Liver (tissue), 9 donors: ENCODE data around the gene ZNF366. TPM values are rescaled to one million over a fixed set of nuclear protein-coding genes. Genes with fewer than 3 reads are reported as not detected.

ENCODE experiments used
- DNase-seq: peaks from one replicate; pipeline ENCODE4 v3.0.0-alpha.2; 2017; ENCODE audit warnings: low spot score
- H3K27ac ChIP-seq, 2 donors: one replicate each; pipeline ENCODE4 v1.7.0; 2013; ENCODE audit warnings: inconsistent platforms in 2 of 2, low read length in 2 of 2, control low read depth in 1 of 2, low read depth in 1 of 2, mild to moderate bottlenecking in 1 of 2
- H3K27me3 ChIP-seq, 4 donors: one replicate each; pipeline versions ENCODE4 v1.6.1 to v1.7.0; 2013; ENCODE audit warnings: low read length in 3 of 4, inconsistent platforms in 1 of 4, mild to moderate bottlenecking in 1 of 4, moderate library complexity in 1 of 4; ENCODE audit not compliant: control insufficient read depth in 4 of 4, insufficient read depth in 4 of 4
- H3K36me3 ChIP-seq, 4 donors: one replicate each; pipeline versions ENCODE4 v1.6.1 to v1.7.0; 2013; ENCODE audit warnings: low read length in 3 of 4, mild to moderate bottlenecking in 3 of 4, low read depth in 1 of 4, moderate library complexity in 1 of 4; ENCODE audit not compliant: control insufficient read depth in 4 of 4, insufficient read depth in 3 of 4
- H3K4me1 ChIP-seq, 4 donors: one replicate each; pipeline versions ENCODE4 v1.6.1 to v1.7.0; 2013; ENCODE audit warnings: low read length in 3 of 4, mild to moderate bottlenecking in 3 of 4, moderate library complexity in 1 of 4; ENCODE audit not compliant: control insufficient read depth in 4 of 4, insufficient read depth in 4 of 4
- H3K4me3 ChIP-seq, 3 donors: one replicate each; pipeline versions ENCODE4 v1.6.1 to v1.7.0; 2013; ENCODE audit warnings: low read length in 3 of 3, control low read depth in 1 of 3, low read depth in 1 of 3, mild to moderate bottlenecking in 1 of 3
- H3K9ac ChIP-seq, 2 donors: one replicate each; pipeline ENCODE4 v1.7.0; 2013; ENCODE audit warnings: low read length in 2 of 2, mild to moderate bottlenecking in 2 of 2, moderate library complexity in 2 of 2, control low read depth in 1 of 2, low read depth in 1 of 2
- H3K9me3 ChIP-seq, 4 donors: one replicate each; pipeline versions ENCODE4 v1.6.1 to v1.7.0; 2013; ENCODE audit warnings: low read length in 3 of 4; ENCODE audit not compliant: control insufficient read depth in 4 of 4
- ATF3 ChIP-seq: IDR thresholded peaks from 2 replicates; pipeline ENCODE4 v1.6.1; 2016; ENCODE audit warnings: antibody characterized with exemption
- EGR1 ChIP-seq, 2 donors: IDR thresholded peaks; 2 replicates each; pipeline ENCODE4 v1.6.1; 2016 to 2018; ENCODE audit warnings: antibody characterized with exemption in 2 of 2, low read depth in 2 of 2
- FOXA1 ChIP-seq: IDR thresholded peaks from 2 replicates; pipeline ENCODE4 v1.6.1; 2016; ENCODE audit warnings: antibody characterized with exemption
- FOXA2 ChIP-seq: IDR thresholded peaks from 2 replicates; pipeline ENCODE4 v1.6.1; 2016; ENCODE audit warnings: antibody characterized with exemption
- GABPA ChIP-seq, 2 donors: IDR thresholded peaks in 1 of 2; conservative IDR thresholded peaks in 1 of 2; 2 replicates each; pipeline ENCODE4 v1.6.1; 2016; ENCODE audit warnings: antibody characterized with exemption in 2 of 2, mild to moderate bottlenecking in 1 of 2, moderate library complexity in 1 of 2
- HNF4A ChIP-seq, 2 donors: conservative IDR thresholded peaks; 2 replicates each; pipeline ENCODE4 v1.6.1; 2016; ENCODE audit warnings: antibody characterized with exemption in 2 of 2, mild to moderate bottlenecking in 2 of 2
- HNF4G ChIP-seq: IDR thresholded peaks from 2 replicates; pipeline ENCODE4 v1.6.1; 2016; ENCODE audit warnings: antibody characterized with exemption
- JUND ChIP-seq, 2 donors: IDR thresholded peaks; 2 replicates each; pipeline ENCODE4 v1.6.1; 2016; ENCODE audit warnings: antibody characterized with exemption in 2 of 2
- MAX ChIP-seq: IDR thresholded peaks from 2 replicates; pipeline ENCODE4 v1.6.1; 2016; ENCODE audit warnings: antibody characterized with exemption
- NR2F2 ChIP-seq: IDR thresholded peaks from 2 replicates; pipeline ENCODE4 v1.6.1; 2016; ENCODE audit warnings: antibody characterized with exemption
- RAD21 ChIP-seq, 2 donors: IDR thresholded peaks; 2 replicates each; pipeline ENCODE4 v1.6.1; 2016; ENCODE audit warnings: antibody characterized with exemption in 2 of 2, mild to moderate bottlenecking in 2 of 2
- REST ChIP-seq: IDR thresholded peaks from 2 replicates; pipeline ENCODE4 v1.6.1; 2016; ENCODE audit warnings: antibody characterized with exemption, mild to moderate bottlenecking
- RXRA ChIP-seq, 2 donors: IDR thresholded peaks; 2 replicates each; pipeline ENCODE4 v1.6.1; 2017 to 2018; ENCODE audit warnings: antibody characterized with exemption in 2 of 2, mild to moderate bottlenecking in 1 of 2
- SP1 ChIP-seq: IDR thresholded peaks from 2 replicates; pipeline ENCODE4 v1.6.1; 2018; ENCODE audit warnings: antibody characterized with exemption, mild to moderate bottlenecking
- TAF1 ChIP-seq: conservative IDR thresholded peaks from 2 replicates; pipeline ENCODE4 v1.6.1; 2016; ENCODE audit warnings: antibody characterized with exemption, mild to moderate bottlenecking
- YY1 ChIP-seq: IDR thresholded peaks from 2 replicates; pipeline ENCODE4 v1.6.1; 2016; ENCODE audit warnings: antibody characterized with exemption, mild to moderate bottlenecking
- ZBTB33 ChIP-seq: IDR thresholded peaks from 2 replicates; pipeline ENCODE4 v1.6.1; 2016; ENCODE audit warnings: antibody characterized with exemption
- WGBS: extraction: QIAGEN DNeasy Blood & Tissue Kit; methylation state at CpG from one replicate; pipeline ENCODE4 v1.1.7; 2013; 5-methylcytosine and 5-hydroxymethylcytosine counted together
- polyA plus RNA-seq, 2 donors: library from polyadenylated mRNA; stranded (reverse) in 1 of 2; unstranded in 1 of 2; fragments of 200-250 nt in 1 of 2; fragments of >200 nt in 1 of 2; fragmentation: Nextera tagmentation in 1 of 2; extraction: Ambion mirVana in 1 of 2; gene quantifications; one replicate each; pipeline versions ENCODE4 v1.2.1 to v1.2.3, GENCODE V29; 2013 to 2015
- total RNA-seq, 2 donors: library from RNA; depleted of rRNA; stranded (reverse); fragments of >200 nt; gene quantifications; one replicate each; pipeline ENCODE4 v1.2.3, GENCODE V29; 2014
- donor health status: healthy.
- donor health status: healthy.
- donor health status: healthy.
- donor health status: healthy.
- donor health status: healthy.

ZNF366 gene
- total and polyA plus RNA-seq, 4 donors = 0.71 to 1.0 (median 0.75) TPM

GRCh38 chr5:72457491-72457890 lies 49.7 kb downstream of the ZNF366 start:
- Histone ChIP-seq H3K27ac (no peak overlapping the region), H3K4me1 (peaks cover 0 to 9% (median 8%) of the 10 kb centered on the region in 4 donors), H3K4me3 (no peak overlapping the region), H3K9me3 (no peaks in the 10 kb centered on the region), H3K27me3 (no peaks in the 10 kb centered on the region), H3K9ac (no peak overlapping the region), H3K36me3 (no peaks in the 10 kb centered on the region)
- 98% methylated on average over 1 of the region's 1 CpG for WGBS
- TF ChIP-seq HNF4A (conservative IDR thresholded peaks at IDR 0.05) (no peak), NR2F2 (no peak), REST (no peak), TAF1 (no peak), RAD21 (IDR thresholded peaks at IDR 0.05) (no peak), GABPA (IDR thresholded peaks at IDR 0.05 in 1 of 2, conservative IDR thresholded peaks at IDR 0.05 in 1 of 2) (no peak), FOXA1 (no peak), FOXA2 (no peak), RXRA (IDR thresholded peaks at IDR 0.05) (no peak), ATF3 (no peak), SP1 (no peak), MAX (no peak), ZBTB33 (no peak), JUND (IDR thresholded peaks at IDR 0.05) (no peak), HNF4G (no peak), YY1 (no peak)
- DNase-seq = no peak

GRCh38 chr5:72456391-72457074 lies 50.7 kb downstream of the ZNF366 start:
- no peak for DNase-seq
- H3K4me1 ChIP-seq = peaks cover 0 to 14% (median 11%) of the 10 kb centered on the region in 4 donors
- no peaks in the 10 kb centered on the region for H3K27me3 ChIP-seq
- H3K27ac ChIP-seq = no peak overlapping the region
- H3K9me3 ChIP-seq = no peaks in the 10 kb centered on the region
- TF ChIP-seq HNF4A (conservative IDR thresholded peaks at IDR 0.05) (no peak), ZBTB33 (no peak), GABPA (IDR thresholded peaks at IDR 0.05 in 1 of 2, conservative IDR thresholded peaks at IDR 0.05 in 1 of 2) (no peak), NR2F2 (no peak), EGR1 (IDR thresholded peaks at IDR 0.05; ENCODE audit: low read depth in 2 of 2) (no peak), ATF3 (no peak), FOXA1 (no peak), SP1 (no peak), TAF1 (no peak)
- WGBS = 93% methylated on average over 8 of the region's 8 CpGs
- H3K4me3 ChIP-seq = no peak overlapping the region
- H3K36me3 ChIP-seq = no peaks in the 10 kb centered on the region
- no peak overlapping the region for H3K9ac ChIP-seq
